Endothelial cell (in vitro differentiated cells): ENCODE measurements around the gene WNT5B. TPM values are rescaled to one million over a fixed set of nuclear protein-coding genes. Genes with fewer than 3 reads are reported as not detected.

Source experiments
- DNase-seq: peaks from one replicate; pipeline ENCODE4 v3.0.0; 2021; ENCODE audit warnings: low spot score
- H3K27ac Mint-ChIP-seq: one replicate; pipeline ENCODE4 v1.8.0; 2021; ENCODE audit warnings: mixed read lengths, inconsistent platforms; ENCODE audit not compliant: unreplicated experiment
- H3K27me3 Mint-ChIP-seq: one replicate; pipeline ENCODE4 v1.8.0; 2021; ENCODE audit warnings: mild to moderate bottlenecking, moderate library complexity, mixed read lengths, inconsistent platforms; ENCODE audit not compliant: unreplicated experiment
- H3K36me3 Mint-ChIP-seq: one replicate; pipeline ENCODE4 v1.8.0; 2021; ENCODE audit warnings: mild to moderate bottlenecking, low read depth, mixed read lengths, inconsistent platforms; ENCODE audit not compliant: unreplicated experiment
- H3K4me1 Mint-ChIP-seq: one replicate; pipeline ENCODE4 v1.8.0; 2021; ENCODE audit warnings: mild to moderate bottlenecking, mixed read lengths, inconsistent platforms; ENCODE audit not compliant: unreplicated experiment
- H3K4me3 Mint-ChIP-seq: one replicate; pipeline ENCODE4 v1.8.0; 2021; ENCODE audit warnings: mild to moderate bottlenecking, mixed read lengths, inconsistent platforms; ENCODE audit not compliant: unreplicated experiment
- H3K9me3 Mint-ChIP-seq: one replicate; pipeline ENCODE4 v1.8.0; 2021; ENCODE audit warnings: mixed read lengths, inconsistent platforms; ENCODE audit not compliant: unreplicated experiment
- CTCF ChIP-seq: fragments of 200-600 bp; sonication (generic); IDR thresholded peaks from one replicate; pipeline ENCODE4 v1.5.0; 2021; ENCODE audit warnings: antibody characterized with exemption; ENCODE audit not compliant: unreplicated experiment
- total RNA-seq: library from RNA; stranded (reverse); fragmentation: NEBNext Ultra II Directional; extraction: Animal tissue kit (Norgen Biotek cat#: 25700); gene quantifications from one replicate; pipeline ENCODE4 v1.2.1, GENCODE V29; 2021; ENCODE audit not compliant: unreplicated experiment

WNT5B gene
- total RNA-seq, 1 donor from 2014 or later: 7.5 TPM

- Mint-ChIP-seq H3K27ac (no peak overlapping the region), H3K27me3 (peaks cover 1% of the 10 kb centered on the region), H3K36me3 (peaks cover 3% of the 10 kb centered on the region), H3K9me3 (no peaks in the 10 kb centered on the region), H3K4me3 (no peak overlapping the region), H3K4me1 (peaks cover 4% of the 10 kb centered on the region)
- no peak for TF ChIP-seq CTCF
- no peak for DNase-seq
Measured at GRCh38 chr12:1646569-1647284, 17.7 kb downstream of the WNT5B start.

GRCh38 chr12:1647285-1647669 is 18.2 kb downstream of the WNT5B start:
- H3K36me3 Mint-ChIP-seq: peaks cover 3% of the 10 kb centered on the region
- H3K9me3 Mint-ChIP-seq: no peaks in the 10 kb centered on the region
- no peak overlapping the region for H3K27ac Mint-ChIP-seq
- no peak overlapping the region for H3K4me3 Mint-ChIP-seq
- TF ChIP-seq CTCF: no peak
- H3K4me1 Mint-ChIP-seq: peaks cover 4% of the 10 kb centered on the region
- no peaks in the 10 kb centered on the region for H3K27me3 Mint-ChIP-seq
- no peak for DNase-seq

- Mint-ChIP-seq H3K27me3 (peaks cover 2% of the 10 kb centered on the region), H3K27ac (no peak overlapping the region), H3K4me1 (no peaks in the 10 kb centered on the region), H3K9me3 (no peaks in the 10 kb centered on the region), H3K4me3 (no peak overlapping the region), H3K36me3 (peaks cover 3% of the 10 kb centered on the region)
- TF ChIP-seq CTCF: no peak
- no peak for DNase-seq
Measured at GRCh38 chr12:1650260-1650977, 21.4 kb downstream of the WNT5B start.

- H3K4me3 Mint-ChIP-seq: no peak overlapping the region
- no peak for DNase-seq
- H3K4me1 Mint-ChIP-seq: no peaks in the 10 kb centered on the region
- no peak overlapping the region for H3K27ac Mint-ChIP-seq
- no peaks in the 10 kb centered on the region for H3K9me3 Mint-ChIP-seq
- peaks cover 3% of the 10 kb centered on the region for H3K36me3 Mint-ChIP-seq
- H3K27me3 Mint-ChIP-seq: peaks cover 2% of the 10 kb centered on the region
- TF ChIP-seq CTCF: no peak
Measured at GRCh38 chr12:1650978-1651361, 21.9 kb downstream of the WNT5B start.

- Mint-ChIP-seq H3K4me3 (no peak overlapping the region), H3K4me1 (no peaks in the 10 kb centered on the region), H3K27me3 (peaks cover 2% of the 10 kb centered on the region), H3K27ac (no peak overlapping the region), H3K9me3 (no peaks in the 10 kb centered on the region), H3K36me3 (peaks cover 3% of the 10 kb centered on the region)
- no peak for DNase-seq
- TF ChIP-seq CTCF: no peak
Measured at GRCh38 chr12:1651946-1652345, 22.9 kb downstream of the WNT5B start.
